H1 (cell line): Measurements from ENCODE around the gene KCNK2. TPM values are rescaled to one million over a fixed set of nuclear protein-coding genes. Genes with fewer than 3 reads are reported as not detected.

Experiments
- BACH1 ChIP-seq: IDR thresholded peaks from 2 replicates; pipeline ENCODE4 v1.6.1; 2012; ENCODE audit warnings: low read length, improper control_type of control experiment
- SRF ChIP-seq: IDR thresholded peaks from 2 replicates; pipeline ENCODE4 v1.6.1; 2011; ENCODE audit warnings: mild to moderate bottlenecking, low read depth, low read length, moderate library complexity
- polyA plus RNA-seq, 7 experiments: library from polyadenylated mRNA; depleted of rRNA in 3 of 7; stranded (reverse) in 5 of 7; unstranded in 2 of 7; fragments of >200 nt in 5 of 7; fragments of 200-250 nt in 2 of 7; gene quantifications; 1 replicate in 5 of 7; 2 replicates in 1 of 7; 4 replicates in 1 of 7; pipeline versions ENCODE4 v1.2.1 to v1.2.3, GENCODE V29; 2011 to 2013; ENCODE audit warnings: missing spikeins in 2 of 7, mixed read lengths in 2 of 7
- total RNA-seq: library from RNA; stranded (reverse); fragmentation: NEBNext Ultra II Directional; extraction: Animal tissue kit (Norgen Biotek cat#: 25700); gene quantifications from 2 replicates; pipeline ENCODE4 v1.2.1, GENCODE V29; 2021

The KCNK2 gene
- total and polyA plus RNA-seq, 2 of the 8 experiments (the other 6 are each of a cell fraction or from before 2014, with no cell fraction given) = 0.59 to 1.2 TPM

DNA sequence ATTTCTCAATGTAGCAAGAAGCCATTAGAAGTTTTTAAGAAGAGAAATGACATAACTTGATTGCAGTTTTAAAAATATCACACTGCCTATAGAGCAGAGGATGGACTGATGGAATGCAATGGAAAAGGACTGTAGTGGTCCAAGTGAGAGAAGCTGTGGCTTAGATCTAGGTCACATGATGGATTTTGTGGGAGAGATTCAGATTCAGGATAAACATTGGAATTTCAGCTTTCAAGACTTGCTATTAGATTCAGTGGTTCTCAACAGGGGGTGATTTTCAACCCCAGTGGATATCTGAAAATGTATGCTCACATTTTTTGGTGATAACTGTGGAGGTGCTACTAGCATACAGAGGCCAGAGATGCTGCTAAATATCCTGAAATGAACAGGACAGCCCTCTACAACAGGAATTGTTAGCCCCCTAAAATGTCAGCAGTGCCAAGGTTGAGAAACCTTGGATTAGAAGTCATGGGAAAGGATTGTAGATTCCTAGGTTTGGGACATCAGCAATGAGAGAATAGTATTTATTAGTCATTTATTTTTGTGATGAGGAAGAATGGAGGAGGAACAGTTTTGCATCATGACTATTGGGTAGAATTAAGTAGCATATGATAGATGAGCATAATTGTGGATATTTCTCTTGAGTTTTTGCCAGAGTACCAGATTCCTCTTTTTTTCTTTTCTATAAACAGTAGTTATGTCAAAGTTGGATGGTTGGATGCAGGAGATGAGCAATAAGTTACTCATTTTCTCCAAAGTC lies 30.1 kb upstream of the KCNK2 start (continued):
- TF ChIP-seq BACH1 = no peak
- TF ChIP-seq SRF = no peak
